Testis (tissue), 3 donors: ENCODE measurements around the gene ADNP. TPM values are rescaled to one million over a fixed set of nuclear protein-coding genes. Genes with fewer than 3 reads are reported as not detected.
"Not testable (repeated sequence)": the region's sequence is repeated elsewhere in the genome, so short reads cannot be mapped to it uniquely, and the experiment has no call there.

Source experiments
- DNase-seq: peaks from one replicate; pipeline ENCODE4 v3.0.0-alpha.2; 2019
- H3K27ac ChIP-seq, 2 donors: fragments of 200-600 bp; sonication (generic); one replicate each; pipeline ENCODE4 v1.5.1; 2019
- H3K27me3 ChIP-seq: fragments of 200-600 bp; sonication (generic); one replicate; pipeline ENCODE4 v1.5.1; 2019
- H3K36me3 ChIP-seq: fragments of 200-600 bp; sonication (generic); one replicate; pipeline ENCODE4 v1.5.1; 2017; ENCODE audit warnings: low read depth; ENCODE audit errors: missing control alignments
- H3K4me1 ChIP-seq: fragments of 200-600 bp; sonication (generic); one replicate; pipeline ENCODE4 v1.5.1; 2019
- H3K4me3 ChIP-seq, 2 donors: fragments of 200-600 bp; sonication (generic); one replicate each; pipeline ENCODE4 v1.5.1; 2017 to 2019
- H3K9me3 ChIP-seq: fragments of 200-600 bp; sonication (generic); one replicate; pipeline ENCODE4 v1.5.1; 2017
- CTCF ChIP-seq, 3 experiments: fragments of 450-650 bp in 2 of 3; fragments of 200-600 bp in 1 of 3; sonication (generic) in 1 of 3; IDR thresholded peaks; one replicate each; pipeline ENCODE4 v1.5.1; 2016 to 2019; ENCODE audit warnings: antibody characterized with exemption in 3 of 3, mild to moderate bottlenecking in 2 of 3, moderate library complexity in 1 of 3
- POLR2A ChIP-seq: fragments of 450-650 bp; IDR thresholded peaks from one replicate; pipeline ENCODE4 v1.6.1; 2017; ENCODE audit warnings: antibody characterized with exemption, mild to moderate bottlenecking, moderate library complexity
- WGBS, 2 donors: methylation state at CpG; one replicate each; pipeline ENCODE4 v1.1.5; 2018; 5-methylcytosine and 5-hydroxymethylcytosine counted together
- intact Hi-C: fragments of 100-400 bp; cut with DNase I; formaldehyde crosslinking; loops from one replicate; pipeline ENCODE4 v1.15.1; 2023; ENCODE audit warnings: low total_unique reads
- polyA plus RNA-seq: library from polyadenylated mRNA; stranded (reverse); fragments of 350-450 nt; fragmentation: Illumina TruSeq; extraction: RNeasy Lipid Tissue Mini Kit (QIAGEN cat#74804); gene quantifications from one replicate; pipeline ENCODE4 v1.2.3, GENCODE V29; 2014; ENCODE audit warnings: low read depth, low replicate concordance; ENCODE audit not compliant: insufficient read depth
- total RNA-seq, 2 donors: library from RNA; depleted of rRNA; stranded (reverse); fragments of >200 nt; gene quantifications; one replicate each; pipeline ENCODE4 v1.2.3, GENCODE V29; 2016

Gene ADNP
- total and polyA plus RNA-seq, 3 donors from 2014 or later, result 83.5 to 110 (median 101) TPM

- WGBS, 2 donors, result 69 to 86% methylated on average over 3 of the region's 3 CpGs
- intact Hi-C loops, result no loop called here
These were observed 43.7 kb downstream of the ADNP start for GRCh38 chr20:50887576-50887975.

GRCh38 chr20:50886184-50886790 is 45.0 kb downstream of the ADNP start:
- TF ChIP-seq CTCF (IDR thresholded peaks at IDR 0.05), result no peak
- no peak for TF ChIP-seq POLR2A
- no peaks in the 10 kb centered on the region for H3K27me3 ChIP-seq
- H3K4me3 ChIP-seq, result no peak overlapping the region
- no peaks in the 10 kb centered on the region for H3K9me3 ChIP-seq
- no peaks in the 10 kb centered on the region for H3K36me3 ChIP-seq
- DNase-seq, result no peak
- H3K27ac ChIP-seq, result no peak overlapping the region
- intact Hi-C loops, result no loop called here
- H3K4me1 ChIP-seq, result no peaks in the 10 kb centered on the region
- WGBS, 2 donors, result 73 to 78% methylated on average over 11 to 12 of the region's 12 CpGs

More at GRCh38 chr20:50887576-50887975, 43.7 kb downstream of the ADNP start:
- Histone ChIP-seq H3K9me3 (no peaks in the 10 kb centered on the region), H3K27me3 (no peaks in the 10 kb centered on the region), H3K4me3 (no peak overlapping the region), H3K36me3 (no peaks in the 10 kb centered on the region), H3K27ac (no peak overlapping the region), H3K4me1 (no peaks in the 10 kb centered on the region)
- no peak for DNase-seq
- TF ChIP-seq CTCF (IDR thresholded peaks at IDR 0.05), result no peak
- TF ChIP-seq POLR2A, result no peak

GRCh38 chr20:50885781-50886180 is 45.5 kb downstream of the ADNP start:
- Histone ChIP-seq H3K36me3 (no peaks in the 10 kb centered on the region), H3K27me3 (no peaks in the 10 kb centered on the region), H3K9me3 (no peaks in the 10 kb centered on the region), H3K4me3 (no peak overlapping the region), H3K4me1 (no peaks in the 10 kb centered on the region), H3K27ac (no peak overlapping the region)
- TF ChIP-seq CTCF (IDR thresholded peaks at IDR 0.05) (no peak), POLR2A (no peak)
- intact Hi-C loops, result no loop called here
- no peak for DNase-seq
- 81 to 83% methylated on average over 5 of the region's 5 CpGs for WGBS, 2 donors

- WGBS, 2 donors, result 85 to 89% methylated on average over 7 of the region's 7 CpGs
- TF ChIP-seq CTCF (IDR thresholded peaks at IDR 0.05) (no peak), POLR2A (no peak)
These were observed 46.2 kb downstream of the ADNP start for GRCh38 chr20:50885068-50885467.

GRCh38 chr20:50883856-50884255 is 47.4 kb downstream of the ADNP start:
- Histone ChIP-seq H3K27me3 (no peaks in the 10 kb centered on the region), H3K9me3 (no peaks in the 10 kb centered on the region), H3K4me3 (no peak overlapping the region), H3K27ac (no peak overlapping the region), H3K36me3 (no peaks in the 10 kb centered on the region), H3K4me1 (no peaks in the 10 kb centered on the region)
- TF ChIP-seq CTCF (IDR thresholded peaks at IDR 0.05) (no peak), POLR2A (no peak)
- intact Hi-C loops, result no loop called here
- DNase-seq, result no peak
- 90 to 91% methylated on average over 11 of the region's 11 CpGs for WGBS, 2 donors

More at GRCh38 chr20:50885068-50885467, 46.2 kb downstream of the ADNP start:
- DNase-seq, result no peak
- no peaks in the 10 kb centered on the region for H3K4me1 ChIP-seq
- intact Hi-C loops, result no loop called here
- H3K9me3 ChIP-seq, result no peaks in the 10 kb centered on the region
- no peak overlapping the region for H3K4me3 ChIP-seq
- H3K27ac ChIP-seq, result no peak overlapping the region
- H3K27me3 ChIP-seq, result no peaks in the 10 kb centered on the region
- no peaks in the 10 kb centered on the region for H3K36me3 ChIP-seq

GRCh38 chr20:50881759-50882424 is 49.3 kb downstream of the ADNP start:
- H3K27ac ChIP-seq, H3K36me3 ChIP-seq, DNase-seq, H3K4me1 ChIP-seq, H3K9me3 ChIP-seq, intact Hi-C loops, H3K4me3 ChIP-seq, H3K27me3 ChIP-seq: not testable (repeated sequence)
- WGBS, 2 donors, result 92 to 95% methylated on average over 5 of the region's 5 CpGs
